Measurements from ENCODE around the gene AMOT.

- no peak for TF ChIP-seq CTCF (IDR thresholded peaks at IDR 0.05)
- TF ChIP-seq EZH2 (IDR thresholded peaks at IDR 0.05): no peak
Measured at GRCh38 chrX:112841820-112842157, 1.2 kb upstream of the AMOT start.

All from neural progenitor cell (in vitro differentiated cells).